SK-N-MC (cell line): ENCODE data around the gene LRRC56.

Experiments used
- EZH2 ChIP-seq: fragments of 200-600 bp; sonication (generic); IDR thresholded peaks from one replicate; pipeline ENCODE4 v1.6.1; 2017; ENCODE audit warnings: antibody characterized with exemption
- POLR2AphosphoS5 ChIP-seq: IDR thresholded peaks from 2 replicates; pipeline ENCODE4 v1.6.1; 2012; ENCODE audit warnings: mild to moderate bottlenecking, low read depth, low read length, borderline replicate concordance

DNA sequence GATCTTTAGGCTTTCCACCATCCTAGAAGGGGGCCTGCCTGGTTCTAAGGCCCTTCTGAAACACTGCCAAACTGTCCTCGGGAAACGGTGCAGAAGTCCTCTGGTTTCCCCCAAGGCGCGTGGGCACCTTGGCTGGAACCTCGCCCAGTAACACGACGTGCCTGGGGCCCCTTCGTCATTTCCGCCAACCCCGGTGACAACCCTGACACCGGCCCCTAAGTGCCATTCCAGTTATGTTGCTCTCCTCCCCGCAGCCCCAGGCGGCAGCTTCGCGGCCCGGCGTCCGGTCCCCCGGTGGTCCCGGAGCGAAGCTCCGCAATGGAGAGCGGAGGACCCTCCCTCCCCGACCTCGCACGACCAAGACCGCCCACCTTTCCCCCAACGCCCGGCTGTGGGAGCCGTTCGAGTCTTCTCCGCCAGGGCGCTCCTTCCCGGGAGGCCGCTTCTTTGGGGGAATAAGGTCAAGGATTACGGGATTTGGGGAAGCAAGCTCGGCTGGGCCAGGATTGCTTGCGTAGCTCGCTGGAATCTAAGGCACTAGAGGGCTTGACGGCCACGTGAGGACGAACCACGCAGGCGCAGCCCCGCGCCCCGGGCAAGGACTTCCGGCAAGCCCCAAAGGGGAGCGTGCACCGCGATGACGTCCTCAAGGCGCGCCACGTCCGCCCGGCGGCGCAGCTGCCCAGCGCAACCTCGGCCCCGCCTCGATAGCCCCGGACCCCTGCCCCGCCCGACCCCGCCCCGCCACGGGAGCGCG, 30.9 kb upstream of the LRRC56 start:
- no peak for TF ChIP-seq EZH2
- peak; percentile 61; the same call in 1 of the 2 replicates for TF ChIP-seq POLR2AphosphoS5
